Uterus (tissue), 2 donors: ENCODE results near the gene COL27A1.

ENCODE experiments used
- POLR2A ChIP-seq, 2 donors: fragments of 450-650 bp; IDR thresholded peaks; one replicate each; pipeline ENCODE4 v1.6.1; 2016; ENCODE audit warnings: antibody characterized with exemption in 2 of 2, mild to moderate bottlenecking in 1 of 2, moderate library complexity in 1 of 2
- TF ChIP-seq, protein P1 (sequence below), 4 experiments: fragments of 200-600 bp in 2 of 4; fragments of 450-650 bp in 2 of 4; sonication (generic) in 2 of 4; IDR thresholded peaks; one replicate each; pipeline ENCODE4 v1.5.1; 2016 to 2019; ENCODE audit warnings: antibody characterized with exemption in 4 of 4, mild to moderate bottlenecking in 2 of 4, moderate library complexity in 1 of 4

DNA sequence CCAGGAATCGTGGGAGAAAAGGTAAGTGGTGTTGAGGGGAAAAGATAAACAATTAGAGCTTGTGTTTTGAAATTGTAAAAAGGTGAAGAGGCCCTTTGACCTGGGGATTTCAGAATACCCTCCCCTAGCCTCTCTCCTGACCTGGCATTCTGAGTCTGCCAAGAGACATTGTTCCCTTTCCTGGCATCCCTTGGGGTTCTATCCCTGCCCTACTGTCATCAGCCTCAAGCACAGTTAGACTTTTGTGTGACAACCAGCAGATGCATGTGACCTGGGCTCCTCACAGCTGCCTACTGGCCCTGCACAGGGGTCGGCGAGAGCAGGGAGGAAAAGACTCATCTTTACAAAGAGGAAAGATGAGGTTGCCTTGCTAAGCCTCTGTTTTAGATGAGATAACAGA is 95.3 kb downstream of the COL27A1 start:
- TF ChIP-seq, protein P1, sequence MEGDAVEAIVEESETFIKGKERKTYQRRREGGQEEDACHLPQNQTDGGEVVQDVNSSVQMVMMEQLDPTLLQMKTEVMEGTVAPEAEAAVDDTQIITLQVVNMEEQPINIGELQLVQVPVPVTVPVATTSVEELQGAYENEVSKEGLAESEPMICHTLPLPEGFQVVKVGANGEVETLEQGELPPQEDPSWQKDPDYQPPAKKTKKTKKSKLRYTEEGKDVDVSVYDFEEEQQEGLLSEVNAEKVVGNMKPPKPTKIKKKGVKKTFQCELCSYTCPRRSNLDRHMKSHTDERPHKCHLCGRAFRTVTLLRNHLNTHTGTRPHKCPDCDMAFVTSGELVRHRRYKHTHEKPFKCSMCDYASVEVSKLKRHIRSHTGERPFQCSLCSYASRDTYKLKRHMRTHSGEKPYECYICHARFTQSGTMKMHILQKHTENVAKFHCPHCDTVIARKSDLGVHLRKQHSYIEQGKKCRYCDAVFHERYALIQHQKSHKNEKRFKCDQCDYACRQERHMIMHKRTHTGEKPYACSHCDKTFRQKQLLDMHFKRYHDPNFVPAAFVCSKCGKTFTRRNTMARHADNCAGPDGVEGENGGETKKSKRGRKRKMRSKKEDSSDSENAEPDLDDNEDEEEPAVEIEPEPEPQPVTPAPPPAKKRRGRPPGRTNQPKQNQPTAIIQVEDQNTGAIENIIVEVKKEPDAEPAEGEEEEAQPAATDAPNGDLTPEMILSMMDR (IDR thresholded peaks at IDR 0.05): no peak
- TF ChIP-seq POLR2A (IDR thresholded peaks at IDR 0.05): no peak
